DMS114 treated with DMSO at 0.1 percent for 48 hours (cell line): ENCODE results near the gene NAPEPLD.
"Not testable (repeated sequence)": the region's sequence is repeated elsewhere in the genome, so short reads cannot be mapped to it uniquely, and the experiment has no call there.

Source experiments
- DNase-seq: peaks from one replicate; lab custom pipeline; 2025; ENCODE audit not compliant: unreplicated experiment; lab: John Stamatoyannopoulos, UW

The NAPEPLD gene

DNA sequence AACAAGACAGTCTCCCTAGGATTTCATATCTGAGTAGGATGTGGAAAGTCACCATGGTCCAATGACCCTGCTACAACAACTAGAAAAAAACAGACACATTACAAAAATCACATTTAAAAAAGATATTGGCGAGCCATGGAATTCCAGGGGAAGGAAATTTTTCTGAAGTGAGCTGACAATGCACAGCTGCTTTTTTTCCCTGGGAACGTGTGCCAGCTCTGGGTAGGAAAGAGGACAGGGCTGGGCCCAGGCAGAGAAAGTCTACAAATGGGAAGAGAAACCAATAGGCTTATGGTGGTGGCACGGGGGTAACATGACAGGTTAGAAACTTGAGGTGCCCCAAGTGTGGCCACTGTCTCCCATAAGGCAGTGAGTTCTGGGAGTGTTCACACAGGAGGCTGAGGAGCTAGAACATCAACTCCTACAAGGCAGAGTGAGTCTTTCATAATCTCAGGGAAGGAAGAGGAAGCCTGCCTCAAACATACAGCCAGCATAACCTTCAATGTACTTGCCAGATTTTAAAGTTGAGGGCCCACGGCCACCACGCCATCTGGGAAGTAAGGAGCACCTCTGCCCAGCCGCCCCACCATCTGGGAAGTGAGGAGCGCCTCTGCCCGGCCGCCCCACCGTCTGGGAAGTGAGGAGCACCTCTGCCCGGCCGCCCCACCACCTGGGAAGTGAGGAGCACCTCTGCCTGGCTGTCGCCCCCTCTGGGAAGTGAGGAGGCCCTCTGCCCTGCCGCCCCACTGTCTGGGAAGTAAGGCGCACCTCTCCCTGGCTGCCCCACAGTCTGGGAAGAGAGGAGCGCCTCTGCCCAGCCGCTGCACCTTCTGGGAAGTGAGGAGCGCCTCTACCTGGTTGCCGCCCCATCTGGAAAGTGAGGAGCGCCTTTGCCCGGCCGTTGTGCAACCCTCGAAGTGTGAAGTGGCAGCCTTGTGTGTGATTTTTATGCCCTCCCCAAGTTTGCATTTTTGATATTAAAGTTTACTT lies 80.2 kb downstream of the NAPEPLD start:
- DNase-seq: no peak

DNA sequence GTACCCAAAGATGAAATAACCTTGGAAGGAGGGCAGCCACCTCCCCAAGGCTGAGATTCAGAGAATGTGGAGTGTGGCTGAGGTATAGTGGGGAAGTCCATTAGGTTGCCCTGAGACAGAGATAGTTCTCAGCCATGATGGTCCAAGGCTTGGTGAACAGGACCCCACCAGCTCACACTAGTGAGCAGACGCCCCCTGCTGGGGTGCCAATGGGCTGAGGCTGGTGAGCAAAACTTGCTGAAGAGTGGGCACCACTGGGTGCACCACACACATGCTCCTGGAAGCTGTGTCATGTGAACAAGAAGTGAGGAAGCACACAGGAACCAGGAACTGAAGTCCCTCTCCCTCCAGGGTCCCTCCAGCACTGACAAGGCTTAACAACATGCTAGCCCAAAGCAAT lies 83.2 kb downstream of the NAPEPLD start:
- DNase-seq: no peak

DNA sequence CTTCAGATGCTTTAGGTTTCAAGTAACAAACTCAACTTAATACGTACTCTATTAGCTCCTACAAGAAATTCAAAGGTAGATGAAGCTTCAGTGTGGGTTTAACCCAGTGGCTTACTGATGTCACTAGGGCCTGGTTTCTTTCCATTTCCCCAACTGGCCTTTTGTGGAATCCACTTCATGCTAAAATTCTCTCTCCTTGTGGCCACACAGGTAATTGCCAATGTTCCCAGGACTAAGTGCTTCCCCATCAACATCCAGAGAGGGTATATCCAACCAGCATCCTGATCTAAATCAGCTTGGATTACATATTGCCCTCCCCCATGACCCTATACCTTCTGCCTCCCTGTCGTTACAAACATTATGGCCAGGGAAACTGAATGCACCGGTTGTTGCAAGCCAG lies 85.0 kb downstream of the NAPEPLD start:
- no peak for DNase-seq

DNA sequence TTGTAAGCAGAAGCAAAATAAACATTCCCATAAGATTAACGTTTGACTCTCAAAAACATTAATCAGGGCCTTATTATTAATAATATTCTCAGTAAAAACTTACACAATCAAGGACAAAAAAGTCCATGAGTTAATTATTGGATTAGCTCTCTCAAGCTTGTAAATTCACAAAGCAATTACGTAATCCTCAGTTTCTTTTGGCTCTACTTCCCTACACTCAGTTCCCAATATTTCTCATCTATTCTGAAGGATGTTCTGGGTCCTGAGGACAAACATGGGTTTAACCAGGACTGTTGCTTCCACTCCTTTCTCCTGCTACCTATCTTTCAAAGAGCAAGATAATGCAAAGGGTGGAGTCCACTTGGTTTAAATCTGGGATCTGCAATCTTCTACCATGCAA lies 89.4 kb downstream of the NAPEPLD start:
- no peak for DNase-seq

DNA sequence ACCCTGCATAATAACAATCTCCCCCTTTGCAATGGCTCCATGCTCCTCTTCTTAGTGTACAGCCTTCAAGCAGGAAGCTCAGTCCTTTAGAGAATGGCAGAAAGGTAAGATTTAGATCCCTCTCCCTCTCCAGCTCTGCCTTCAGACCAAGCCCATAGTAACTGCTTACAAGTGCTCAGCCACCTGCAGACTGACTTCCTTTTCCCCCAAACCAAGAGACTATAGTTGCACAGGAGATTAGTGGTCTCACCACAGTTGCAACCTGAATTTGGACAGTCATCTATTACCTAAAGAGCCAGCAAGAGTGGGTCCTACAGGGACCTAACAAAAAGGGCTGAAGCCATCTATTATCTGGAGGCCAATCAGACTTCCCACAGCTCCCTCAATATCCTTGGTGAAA lies 90.8 kb downstream of the NAPEPLD start:
- no peak for DNase-seq

DNA sequence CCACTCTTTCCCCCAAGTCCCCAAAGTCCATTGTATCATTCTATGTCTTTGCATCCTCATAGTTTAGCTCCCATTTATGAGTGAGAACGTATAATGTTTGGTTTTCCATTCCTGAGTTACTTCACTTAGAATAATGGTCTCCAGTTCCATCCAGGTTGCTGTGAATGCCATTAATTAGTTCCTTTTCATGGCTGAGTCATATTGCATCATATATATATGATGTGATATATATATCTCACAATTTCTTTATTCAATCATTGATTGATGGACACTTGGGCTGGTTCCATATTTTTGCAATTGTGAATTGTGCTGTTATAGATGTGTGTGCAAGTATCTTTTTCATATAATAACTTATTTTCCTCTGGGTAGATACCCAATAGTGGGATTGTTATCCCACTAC lies 92.9 kb downstream of the NAPEPLD start:
- DNase-seq: not testable (repeated sequence)

DNA sequence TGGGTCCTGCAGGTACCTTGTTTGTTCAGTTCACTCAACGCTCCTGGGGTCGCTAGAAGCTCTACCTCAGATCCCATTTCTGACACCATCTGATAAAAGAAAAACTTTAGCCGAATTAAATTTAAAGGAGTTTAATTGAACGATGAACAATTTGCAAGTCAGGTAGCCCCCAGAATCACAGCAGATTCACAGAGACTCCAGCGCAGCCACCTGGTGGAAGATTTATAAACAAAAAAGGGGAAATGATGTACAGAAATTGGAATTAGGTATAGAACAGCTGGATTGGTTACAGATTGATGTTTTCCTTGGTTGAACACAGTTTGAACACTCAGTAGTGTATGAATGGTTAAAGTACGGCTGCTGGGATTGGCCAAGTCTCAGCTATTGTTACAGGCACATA lies 97.4 kb downstream of the NAPEPLD start:
- no peak for DNase-seq
